HG03135 (cell line): ENCODE results near the gene TMEM229A.
"Not testable (repeated sequence)": the region's sequence is repeated elsewhere in the genome, so short reads cannot be mapped to it uniquely, and the experiment has no call there.

ENCODE experiments used
- ATAC-seq: cut with Tn5 transposase; IDR thresholded peaks from one replicate; pipeline ENCODE4 v1.9.1; 2021; ENCODE audit warnings: mild to moderate bottlenecking, moderate library complexity; ENCODE audit not compliant: unreplicated experiment

TMEM229A gene

DNA sequence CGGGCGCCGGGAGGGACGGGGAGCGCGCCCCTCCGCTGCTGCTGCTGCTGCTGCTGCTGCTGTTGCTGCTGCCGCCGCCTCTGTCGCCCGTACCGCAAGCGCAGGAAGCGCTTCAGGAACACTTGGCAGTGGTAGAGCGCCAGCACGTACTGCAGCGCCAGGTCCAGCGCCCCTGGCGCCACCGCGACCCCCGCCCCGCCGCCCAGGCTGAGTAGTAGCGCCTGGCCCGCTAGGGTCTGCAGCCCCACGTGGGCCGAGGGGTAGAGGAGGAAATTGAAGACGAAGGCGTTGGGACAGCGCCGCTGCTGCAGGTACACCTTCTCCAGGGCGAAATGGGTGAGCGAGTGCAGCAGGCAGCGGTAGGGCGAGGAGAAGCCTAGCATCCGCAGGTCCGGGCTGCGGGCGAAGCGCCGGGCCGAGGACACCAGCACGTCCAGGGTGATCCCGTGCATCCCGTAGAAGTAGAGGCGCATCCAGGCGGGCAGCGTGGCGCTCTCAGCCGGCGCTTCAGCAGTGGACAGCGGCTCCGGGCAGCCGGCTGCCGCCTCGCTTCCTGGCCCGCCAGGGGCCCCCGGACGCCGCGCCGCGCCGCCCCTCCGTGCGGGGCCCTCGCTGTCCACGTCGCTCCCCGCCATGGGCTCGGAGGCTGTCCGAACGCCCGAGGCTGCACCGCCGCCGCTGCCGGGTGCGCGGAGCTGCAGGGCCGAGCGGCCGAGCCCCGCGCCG is at the start of gene TMEM229A:
TMEM229A (minus strand) TSS at position 699 of the 726 bp plus-strand sequence; CDS start at position 635, 64 bp downstream.
- no peak for ATAC-seq

- ATAC-seq, result not testable (repeated sequence)
These were observed 49.4 kb upstream of the TMEM229A start for GRCh38 chr7:124082234-124082633.

DNA sequence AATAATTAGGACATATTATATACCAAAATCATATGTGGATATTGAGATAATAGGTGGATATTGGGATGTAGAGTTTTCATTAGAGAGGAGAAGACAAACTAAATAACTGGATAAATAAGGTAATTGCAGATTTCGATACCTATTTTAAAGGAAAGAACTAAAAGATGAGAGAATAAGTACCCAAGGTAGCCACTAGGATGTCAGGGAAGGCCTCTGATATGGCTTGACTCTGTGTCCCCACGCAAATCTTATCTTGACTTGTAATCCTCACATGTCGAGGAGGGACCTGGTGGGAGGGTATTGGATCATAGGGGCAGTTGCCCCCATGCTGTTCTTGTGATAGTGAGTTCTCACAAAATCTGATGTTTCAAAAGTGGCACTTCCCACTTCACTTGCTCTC is 44.7 kb upstream of the TMEM229A start:
- no peak for ATAC-seq

DNA sequence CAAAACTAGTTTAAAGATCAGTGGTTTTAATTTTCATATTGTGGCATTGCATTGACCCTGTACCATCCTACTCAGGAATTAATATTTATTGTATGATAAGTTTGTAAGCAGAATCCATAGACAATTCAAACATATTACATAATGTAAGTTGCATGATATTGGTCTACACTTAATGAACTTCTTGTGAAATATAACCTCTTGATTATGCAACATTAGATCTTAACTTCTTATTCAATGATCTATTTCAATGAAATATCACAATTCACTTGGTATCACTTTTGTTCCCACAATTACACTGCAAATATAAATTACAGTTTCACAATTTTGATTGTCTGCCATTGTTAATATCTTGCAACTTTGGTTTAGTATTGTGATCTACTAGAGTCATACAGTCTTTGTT is 44.0 kb upstream of the TMEM229A start:
- ATAC-seq, result no peak

GRCh38 chr7:124074007-124074406 is 41.1 kb upstream of the TMEM229A start:
- no peak for ATAC-seq

GRCh38 chr7:124073310-124073645 is 40.4 kb upstream of the TMEM229A start:
- no peak for ATAC-seq

- no peak for ATAC-seq
These were observed 39.9 kb upstream of the TMEM229A start for GRCh38 chr7:124072603-124073309.

GRCh38 chr7:124071843-124072242 is 39.0 kb upstream of the TMEM229A start:
- no peak for ATAC-seq

DNA sequence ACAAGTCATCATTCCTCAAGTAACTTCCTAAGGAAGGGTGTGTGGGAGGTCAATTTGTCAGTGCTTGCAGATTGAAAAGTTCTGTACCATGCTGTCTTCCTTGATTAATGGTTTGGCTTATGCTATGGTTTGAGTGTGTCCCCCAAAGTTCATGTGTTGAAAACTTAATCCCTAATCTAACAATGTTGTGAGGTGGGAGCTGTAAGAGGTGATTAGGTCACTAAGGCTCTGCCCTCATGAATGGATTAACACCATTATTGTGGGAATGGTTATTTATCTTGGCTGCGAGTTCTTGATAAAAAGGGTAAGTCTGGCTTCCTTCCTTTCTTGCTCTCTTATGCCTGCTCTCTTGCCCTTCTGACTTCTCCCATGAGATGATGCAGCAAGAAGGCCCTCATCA is 29.3 kb upstream of the TMEM229A start:
- no peak for ATAC-seq

- no peak for ATAC-seq
These were observed 27.7 kb upstream of the TMEM229A start for GRCh38 chr7:124060528-124060927.

GRCh38 chr7:124059375-124059774 is 26.5 kb upstream of the TMEM229A start:
- peak; percentile 99 for ATAC-seq

GRCh38 chr7:124058515-124058914 is 25.6 kb upstream of the TMEM229A start:
- ATAC-seq, result no peak

DNA sequence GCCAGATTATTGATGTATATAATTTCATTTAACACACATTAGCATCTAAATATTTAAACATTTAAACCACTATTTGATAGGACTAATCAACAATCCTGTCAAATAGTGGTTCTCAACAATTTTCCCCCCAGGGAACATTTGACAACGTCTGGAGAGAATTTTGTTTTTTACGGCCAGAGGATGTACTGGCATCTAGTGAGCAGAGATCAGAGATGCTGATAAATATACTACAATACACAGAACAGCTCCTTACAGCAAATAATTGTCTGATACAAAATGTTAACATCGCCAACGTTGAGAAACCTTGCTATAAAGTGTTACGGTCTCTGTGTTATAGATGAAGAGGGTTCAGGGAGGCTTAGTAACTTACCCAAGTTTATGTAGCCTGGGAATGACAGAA is 25.0 kb upstream of the TMEM229A start:
- no peak for ATAC-seq

- ATAC-seq, result no peak
These were observed 23.4 kb upstream of the TMEM229A start for GRCh38 chr7:124056234-124056633.

DNA sequence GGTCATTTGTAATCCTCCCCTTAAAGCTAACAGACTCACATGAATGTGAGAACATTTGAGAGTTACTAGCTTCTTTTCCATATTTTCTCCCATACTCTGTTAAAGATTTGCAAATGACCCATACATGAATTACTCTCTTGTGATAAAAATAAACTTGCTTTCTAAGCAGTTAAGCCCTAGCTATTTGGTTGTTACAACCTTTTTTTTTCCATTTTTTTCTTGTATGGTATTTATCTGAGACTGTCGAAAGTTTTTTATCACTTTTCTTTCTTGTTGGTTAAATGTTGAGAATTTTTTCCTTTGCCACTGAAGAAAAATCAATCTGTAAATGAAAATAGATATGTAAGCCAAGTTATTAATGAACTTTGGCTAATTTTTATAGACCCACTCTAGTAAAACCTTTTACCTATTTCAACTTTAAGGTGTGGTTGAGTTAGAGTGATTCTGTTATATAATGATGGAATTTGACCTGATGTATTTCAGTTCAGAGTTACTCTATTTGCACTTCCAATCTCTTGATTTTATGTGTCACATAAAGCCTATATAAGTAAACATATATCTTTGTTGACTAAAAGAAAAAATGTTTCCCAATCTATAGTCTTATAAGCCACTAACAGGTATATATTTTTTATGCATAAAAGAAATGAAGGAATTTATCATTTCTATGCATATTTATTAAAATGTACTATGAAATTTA is 19.0 kb upstream of the TMEM229A start:
- ATAC-seq, result no peak

GRCh38 chr7:124042826-124043225 is 10.0 kb upstream of the TMEM229A start:
- no peak for ATAC-seq

DNA sequence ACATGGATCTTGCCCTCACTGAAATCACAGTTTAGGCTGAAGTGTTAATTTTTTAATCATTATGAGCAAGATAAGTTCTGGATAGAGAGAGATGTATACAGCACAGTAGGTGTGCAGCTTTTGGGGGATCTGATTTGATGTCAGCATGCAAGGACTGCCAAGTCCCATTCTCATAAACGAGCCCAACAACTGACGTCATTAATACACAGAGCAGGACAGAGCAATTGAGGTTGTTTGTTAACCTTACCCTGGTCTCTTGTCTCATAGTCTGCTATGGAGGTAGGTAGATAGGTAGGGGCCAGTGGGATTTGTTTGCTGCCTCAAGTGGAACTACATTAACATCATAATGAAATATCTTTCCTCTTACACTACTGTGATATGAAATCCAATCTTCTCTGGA is 8.6 kb upstream of the TMEM229A start:
- no peak for ATAC-seq

DNA sequence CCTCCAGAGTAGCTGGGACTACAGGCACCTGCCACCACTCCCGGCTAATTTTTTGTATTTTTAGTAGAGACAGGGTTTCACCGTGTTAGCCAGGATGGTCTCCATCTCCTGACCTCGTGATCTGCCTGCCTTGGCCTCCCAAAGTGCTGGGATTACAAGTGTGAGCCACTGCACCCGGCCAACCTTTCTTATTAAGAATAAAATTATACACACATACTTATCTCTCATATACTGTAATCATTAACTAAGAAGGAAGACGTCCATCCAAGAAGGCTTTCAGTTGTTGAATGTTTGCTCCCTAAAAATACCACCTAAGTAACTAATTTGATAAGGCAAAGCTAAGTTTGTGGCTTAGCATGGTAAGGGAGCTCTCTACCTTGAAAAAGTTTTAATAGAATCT is 5.0 kb upstream of the TMEM229A start:
- ATAC-seq, result not testable (repeated sequence)

GRCh38 chr7:124035706-124036105 is 2.8 kb upstream of the TMEM229A start:
- ATAC-seq, result no peak

- no peak for ATAC-seq
These were observed 1.9 kb upstream of the TMEM229A start for GRCh38 chr7:124034754-124035100.

DNA sequence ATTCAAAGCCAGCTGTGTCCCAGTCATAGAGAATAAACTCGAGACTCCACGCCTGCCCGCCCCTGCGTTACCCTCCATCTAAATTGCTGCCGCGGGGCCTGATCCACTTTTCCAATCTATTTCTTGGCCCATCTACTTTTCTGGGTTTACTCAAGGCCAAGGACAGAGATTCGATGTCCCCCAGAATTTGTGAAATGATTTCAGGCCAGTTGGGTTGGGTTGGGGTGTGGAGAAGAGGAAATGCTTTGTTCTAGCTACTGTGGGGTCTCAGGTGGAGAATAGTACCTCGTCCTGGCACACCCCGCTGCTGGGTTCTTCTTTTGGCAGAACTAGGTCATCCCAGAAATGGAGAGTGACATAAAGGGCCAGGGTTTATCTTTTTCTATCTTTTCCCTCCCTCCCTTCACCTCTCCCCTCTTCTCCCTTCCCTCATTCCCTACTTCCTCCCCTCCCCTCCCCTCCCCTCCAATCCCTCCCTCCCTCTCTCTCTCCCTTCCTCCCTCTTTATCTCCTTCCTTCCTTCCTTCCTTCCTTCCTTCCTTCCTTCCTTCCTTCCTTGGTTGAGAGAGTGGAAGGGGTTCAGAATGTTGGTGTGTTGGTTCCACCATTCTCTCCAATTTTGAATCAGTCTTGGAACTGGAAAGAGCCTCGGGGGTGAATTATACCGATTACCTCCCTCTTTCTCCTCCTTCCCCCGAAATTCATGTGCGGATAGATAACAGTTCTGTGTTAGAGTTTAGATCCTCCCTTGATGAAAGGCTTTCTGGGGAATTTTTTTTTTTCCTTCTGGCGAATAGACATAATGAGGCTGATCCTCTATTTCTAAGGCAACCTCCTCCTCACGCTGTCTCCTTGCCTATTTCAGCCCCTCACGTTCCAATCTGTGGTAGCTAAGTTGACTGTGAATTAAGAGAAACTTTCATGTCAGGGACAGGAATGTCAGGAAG is 1.2 kb upstream of the TMEM229A start:
- no peak for ATAC-seq
